HUES6 (cell line): ENCODE results near the gene FREM1.

ENCODE experiments used
- H3K27ac ChIP-seq: 2 replicates; pipeline ENCODE4 v1.7.0; 2013; ENCODE audit warnings: low read depth, mild to moderate bottlenecking, low read length, inconsistent platforms
- H3K27me3 ChIP-seq: 2 replicates; pipeline ENCODE4 v1.6.1; 2013; ENCODE audit warnings: low read length; ENCODE audit not compliant: control insufficient read depth, insufficient read depth
- H3K36me3 ChIP-seq: 2 replicates; pipeline ENCODE4 v1.6.1; 2013; ENCODE audit warnings: low read length; ENCODE audit not compliant: control insufficient read depth, insufficient read depth
- H3K4me1 ChIP-seq: 2 replicates; pipeline ENCODE4 v1.6.1; 2013; ENCODE audit warnings: low read length; ENCODE audit not compliant: control insufficient read depth, insufficient read depth
- H3K4me3 ChIP-seq: 2 replicates; pipeline ENCODE4 v1.5.1; 2013; ENCODE audit warnings: low read depth, low read length
- H3K9ac ChIP-seq: one replicate; pipeline ENCODE4 v1.6.1; 2013; ENCODE audit warnings: mild to moderate bottlenecking, low read length
- H3K9me3 ChIP-seq: 2 replicates; pipeline ENCODE4 v1.6.1; 2013; ENCODE audit warnings: low read depth, low read length; ENCODE audit not compliant: control insufficient read depth, insufficient read depth

Gene FREM1, protein sequence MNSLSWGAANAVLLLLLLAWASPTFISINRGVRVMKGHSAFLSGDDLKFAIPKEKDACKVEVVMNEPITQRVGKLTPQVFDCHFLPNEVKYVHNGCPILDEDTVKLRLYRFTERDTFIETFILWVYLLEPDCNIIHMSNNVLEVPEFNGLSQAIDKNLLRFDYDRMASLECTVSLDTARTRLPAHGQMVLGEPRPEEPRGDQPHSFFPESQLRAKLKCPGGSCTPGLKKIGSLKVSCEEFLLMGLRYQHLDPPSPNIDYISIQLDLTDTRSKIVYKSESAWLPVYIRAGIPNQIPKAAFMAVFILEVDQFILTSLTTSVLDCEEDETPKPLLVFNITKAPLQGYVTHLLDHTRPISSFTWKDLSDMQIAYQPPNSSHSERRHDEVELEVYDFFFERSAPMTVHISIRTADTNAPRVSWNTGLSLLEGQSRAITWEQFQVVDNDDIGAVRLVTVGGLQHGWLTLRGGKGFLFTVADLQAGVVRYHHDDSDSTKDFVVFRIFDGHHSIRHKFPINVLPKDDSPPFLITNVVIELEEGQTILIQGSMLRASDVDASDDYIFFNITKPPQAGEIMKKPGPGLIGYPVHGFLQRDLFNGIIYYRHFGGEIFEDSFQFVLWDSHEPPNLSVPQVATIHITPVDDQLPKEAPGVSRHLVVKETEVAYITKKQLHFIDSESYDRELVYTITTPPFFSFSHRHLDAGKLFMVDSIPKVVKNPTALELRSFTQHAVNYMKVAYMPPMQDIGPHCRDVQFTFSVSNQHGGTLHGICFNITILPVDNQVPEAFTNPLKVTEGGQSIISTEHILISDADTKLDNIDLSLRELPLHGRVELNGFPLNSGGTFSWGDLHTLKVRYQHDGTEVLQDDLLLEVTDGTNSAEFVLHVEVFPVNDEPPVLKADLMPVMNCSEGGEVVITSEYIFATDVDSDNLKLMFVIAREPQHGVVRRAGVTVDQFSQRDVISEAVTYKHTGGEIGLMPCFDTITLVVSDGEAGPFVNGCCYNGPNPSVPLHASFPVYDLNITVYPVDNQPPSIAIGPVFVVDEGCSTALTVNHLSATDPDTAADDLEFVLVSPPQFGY (N-terminal part only)

DNA sequence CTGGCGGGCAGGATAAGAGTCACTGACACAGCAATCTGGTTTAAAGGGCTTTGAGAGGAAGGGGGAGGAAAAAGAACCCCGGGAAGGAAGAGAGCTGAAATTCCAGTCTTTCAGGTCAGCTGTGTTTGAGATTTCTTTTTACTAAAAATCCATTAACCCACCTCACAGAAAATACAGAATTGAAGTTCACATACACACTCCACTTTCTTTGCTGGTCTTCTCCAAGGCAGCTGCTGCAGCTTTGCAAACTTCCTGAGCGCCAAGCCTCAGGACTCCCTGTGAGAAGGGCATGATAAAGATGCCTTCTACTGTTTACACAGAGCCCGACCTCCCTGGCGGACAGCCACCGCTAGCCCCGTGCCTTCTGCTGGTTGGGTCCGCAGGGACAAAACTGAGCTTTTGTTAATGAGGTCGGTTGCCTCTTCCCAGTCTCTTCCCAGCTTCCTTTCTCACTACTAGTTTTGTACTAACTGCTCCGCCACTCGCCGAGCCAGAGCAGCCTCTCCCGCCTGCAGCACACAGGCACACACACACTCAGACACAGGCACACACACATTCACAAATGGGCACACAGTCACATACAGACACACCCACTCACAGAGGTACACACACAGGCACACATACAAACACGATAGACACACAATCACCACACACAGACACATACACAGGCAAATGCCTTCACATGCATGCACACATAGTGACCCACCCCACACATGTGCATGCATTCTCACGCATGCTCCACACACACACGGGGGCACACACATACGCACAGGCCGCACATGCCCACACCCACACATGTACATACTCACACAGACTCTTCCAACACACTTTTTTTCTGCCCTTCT, at the start of gene FREM1:
Gene FREM1, minus strand, starts transcription at position 468 of the 845 bp plus-strand sequence. CDS start 41,451 bp downstream, outside the sequence.
- Histone ChIP-seq H3K4me1 (peaks cover 51% of the 10 kb centered on the region), H3K27me3 (no peaks in the 10 kb centered on the region), H3K27ac (0 out of 2 replicates have a peak within 1 kb of the TSS, but pooled peaks have one; percentile 23), H3K9me3 (no peaks in the 10 kb centered on the region), H3K9ac (peak within 1 kb of the TSS; percentile 6), H3K36me3 (no peaks in the 10 kb centered on the region), H3K4me3 (peak within 1 kb of the TSS; percentile 44)

DNA sequence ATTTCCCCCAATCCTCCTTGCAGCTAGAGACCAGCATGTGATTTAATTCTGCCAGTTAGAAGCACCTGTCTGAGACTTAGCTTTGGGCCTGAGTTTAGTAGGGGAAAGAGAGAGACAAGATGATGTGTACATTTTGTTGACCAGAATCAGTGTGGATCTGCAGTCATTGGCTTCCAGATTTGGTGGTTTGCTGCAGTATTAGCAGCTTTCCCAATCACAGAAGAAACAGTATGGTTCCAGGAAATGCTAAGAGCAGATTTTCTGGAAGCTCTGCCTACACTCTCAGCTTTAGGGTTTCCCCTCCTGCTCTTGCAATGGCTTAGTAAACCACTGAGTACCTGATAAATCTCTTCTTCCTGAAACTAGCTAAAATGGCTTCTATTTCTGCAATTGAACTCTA, 48.8 kb upstream of the FREM1 start:
- H3K36me3 ChIP-seq: no peaks in the 10 kb centered on the region
- H3K27ac ChIP-seq: no peak overlapping the region
- no peaks in the 10 kb centered on the region for H3K27me3 ChIP-seq
- no peak overlapping the region for H3K9ac ChIP-seq
- H3K9me3 ChIP-seq: no peaks in the 10 kb centered on the region
- no peaks in the 10 kb centered on the region for H3K4me1 ChIP-seq
- no peak overlapping the region for H3K4me3 ChIP-seq

DNA sequence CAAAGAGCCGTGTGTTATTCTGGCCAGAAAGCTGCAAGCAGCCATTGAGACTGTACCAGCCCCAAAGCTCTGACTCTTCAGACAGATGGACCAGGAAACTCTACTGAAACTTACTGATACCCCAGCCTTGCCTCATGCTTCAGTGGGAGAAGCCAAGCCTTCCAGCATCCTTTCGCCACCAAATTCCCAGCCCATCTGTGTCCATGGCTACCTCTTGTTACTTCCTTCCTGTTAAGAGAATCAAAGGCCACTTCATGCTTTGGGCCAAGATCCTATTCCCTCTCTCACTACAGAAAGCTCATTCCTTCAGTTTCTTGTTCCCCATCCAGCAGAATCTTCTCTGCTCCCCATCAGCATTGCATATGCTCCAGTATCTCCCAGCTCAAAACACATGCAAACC, 46.9 kb upstream of the FREM1 start:
- Histone ChIP-seq H3K27me3 (no peaks in the 10 kb centered on the region), H3K4me3 (no peak overlapping the region), H3K9me3 (no peaks in the 10 kb centered on the region), H3K27ac (no peak overlapping the region), H3K9ac (no peak overlapping the region), H3K36me3 (no peaks in the 10 kb centered on the region), H3K4me1 (no peaks in the 10 kb centered on the region)

DNA sequence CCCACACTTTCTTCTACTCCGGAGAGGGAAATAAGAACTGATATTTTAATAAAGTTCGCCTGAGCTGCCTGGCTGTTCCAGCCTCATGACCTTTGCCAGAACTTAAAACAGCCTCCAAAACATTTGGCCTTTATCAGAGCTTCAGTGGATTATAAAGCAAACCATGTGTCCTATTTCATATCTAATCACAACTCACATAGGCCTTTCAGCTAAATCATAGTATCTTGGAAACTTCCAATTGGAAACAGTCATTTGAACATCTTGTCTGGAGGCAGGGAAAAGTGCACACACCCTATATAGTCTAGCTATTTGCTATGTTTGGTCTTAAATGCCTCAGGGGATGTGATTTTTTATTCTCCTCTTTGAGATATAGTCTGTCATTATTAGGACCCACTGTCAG, 46.0 kb upstream of the FREM1 start:
- no peak overlapping the region for H3K27ac ChIP-seq
- H3K36me3 ChIP-seq: no peaks in the 10 kb centered on the region
- no peak overlapping the region for H3K9ac ChIP-seq
- no peak overlapping the region for H3K4me3 ChIP-seq
- no peaks in the 10 kb centered on the region for H3K27me3 ChIP-seq
- no peaks in the 10 kb centered on the region for H3K4me1 ChIP-seq
- no peaks in the 10 kb centered on the region for H3K9me3 ChIP-seq

DNA sequence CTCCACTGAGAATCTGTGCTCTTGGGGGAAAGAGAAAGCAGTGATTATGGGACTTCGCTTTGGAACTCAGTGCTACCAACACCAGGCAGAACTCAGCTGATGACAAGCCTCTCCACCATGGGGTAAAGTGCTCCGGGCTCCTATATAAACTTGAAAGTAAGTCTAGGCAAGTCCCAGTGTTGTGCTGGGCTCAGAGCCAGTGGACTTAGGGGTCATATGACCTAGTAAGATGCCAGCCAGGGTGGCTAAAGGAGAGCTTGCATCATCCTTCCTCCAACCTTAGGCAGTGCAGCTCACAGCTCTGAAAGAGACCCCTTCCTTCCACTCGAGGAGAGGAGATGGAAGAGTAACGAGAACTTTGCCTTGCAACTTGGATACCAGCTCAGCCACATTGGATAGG, 35.1 kb upstream of the FREM1 start:
- no peaks in the 10 kb centered on the region for H3K9me3 ChIP-seq
- H3K9ac ChIP-seq: no peak overlapping the region
- H3K36me3 ChIP-seq: no peaks in the 10 kb centered on the region
- H3K4me1 ChIP-seq: no peaks in the 10 kb centered on the region
- H3K27ac ChIP-seq: no peak overlapping the region
- H3K4me3 ChIP-seq: no peak overlapping the region
- H3K27me3 ChIP-seq: no peaks in the 10 kb centered on the region

DNA sequence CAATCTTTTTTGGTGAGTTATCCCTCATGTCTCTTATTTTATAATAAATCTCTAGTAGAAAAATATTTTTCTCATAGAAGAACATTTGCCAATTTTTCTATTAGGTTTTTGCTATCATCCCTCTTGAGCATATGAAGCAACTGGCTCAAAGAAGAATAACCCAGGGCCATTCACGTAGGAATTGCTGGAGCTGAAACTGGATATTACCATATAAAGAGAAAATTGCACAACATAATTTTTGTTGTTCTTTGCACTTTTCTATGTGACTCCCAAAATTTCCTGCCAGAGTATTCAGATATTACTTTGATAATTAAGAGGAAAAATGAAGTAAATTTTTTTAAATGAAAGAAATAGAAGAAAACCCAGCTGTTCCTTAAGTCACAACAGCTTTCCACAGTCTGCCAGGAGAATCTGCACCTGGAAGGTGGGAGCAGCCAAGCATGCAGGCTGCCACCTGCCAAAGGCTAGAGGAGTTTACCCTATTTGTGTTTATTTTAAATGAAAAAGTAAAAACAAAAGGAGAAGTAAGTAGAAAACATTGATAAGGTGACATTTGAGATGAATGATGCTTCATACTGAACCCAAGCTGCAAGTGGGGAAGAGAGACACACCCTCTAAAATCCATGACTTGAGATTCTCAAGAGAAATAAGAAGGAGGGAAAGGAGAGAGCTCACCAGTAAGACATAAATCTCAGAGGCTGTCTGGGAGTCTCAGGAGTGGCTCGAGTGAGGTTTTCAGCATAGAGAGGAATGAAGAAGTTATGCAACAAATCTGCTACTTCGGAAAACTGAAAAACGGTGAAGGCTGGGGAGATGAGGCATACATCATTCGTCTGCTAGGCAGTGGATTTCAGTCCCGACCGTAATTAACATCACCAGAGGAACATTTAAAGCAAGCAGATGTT, 31.5 kb upstream of the FREM1 start:
- no peaks in the 10 kb centered on the region for H3K27me3 ChIP-seq
- no peak overlapping the region for H3K9ac ChIP-seq
- H3K27ac ChIP-seq: no peak overlapping the region
- H3K36me3 ChIP-seq: no peaks in the 10 kb centered on the region
- H3K9me3 ChIP-seq: no peaks in the 10 kb centered on the region
- no peaks in the 10 kb centered on the region for H3K4me1 ChIP-seq
- H3K4me3 ChIP-seq: no peak overlapping the region

DNA sequence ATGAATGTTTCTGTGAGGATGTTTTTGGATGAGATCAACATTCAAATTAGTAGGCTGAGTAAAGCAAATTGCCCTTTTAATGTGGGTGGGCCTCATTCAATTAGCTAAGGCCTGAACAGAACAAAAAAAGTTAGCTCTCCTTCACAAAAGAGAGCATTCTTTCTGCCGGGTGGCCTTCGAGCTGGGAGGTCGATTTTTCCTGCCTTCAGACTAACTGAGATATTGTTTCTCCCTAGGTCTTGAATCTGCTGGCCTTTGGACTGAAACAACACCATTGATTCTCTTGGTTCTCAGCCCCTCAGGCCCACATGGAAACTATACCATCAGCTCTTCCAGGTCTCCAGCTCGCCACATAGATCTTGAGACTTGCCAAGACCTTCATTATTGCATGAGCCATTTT, 29.1 kb upstream of the FREM1 start:
- Histone ChIP-seq H3K9me3 (no peaks in the 10 kb centered on the region), H3K4me1 (peaks cover 6% of the 10 kb centered on the region; the same call in 1 of the 2 replicates), H3K9ac (no peak overlapping the region), H3K36me3 (no peaks in the 10 kb centered on the region), H3K27ac (no peak overlapping the region), H3K4me3 (no peak overlapping the region), H3K27me3 (no peaks in the 10 kb centered on the region)

DNA sequence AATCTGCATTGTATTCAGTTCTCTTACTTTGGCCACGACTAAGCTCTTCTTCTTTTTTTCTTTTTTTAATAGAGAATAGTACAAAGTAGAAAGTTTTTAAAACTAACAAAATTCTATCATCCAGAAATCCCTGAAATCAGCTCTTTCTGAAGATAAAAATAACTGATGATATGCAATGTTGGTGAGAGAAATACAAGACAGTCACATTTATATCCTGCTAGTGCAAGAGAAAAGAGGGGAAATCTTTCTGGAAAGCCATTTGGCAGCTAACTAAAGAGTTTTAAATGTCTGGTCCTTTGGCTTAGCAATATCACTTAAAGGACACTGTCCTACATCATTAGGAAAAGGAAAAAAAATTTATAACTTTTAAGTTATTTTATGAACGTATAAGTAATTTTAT, 27.0 kb upstream of the FREM1 start:
- Histone ChIP-seq H3K4me3 (no peak overlapping the region), H3K4me1 (peaks cover 6% of the 10 kb centered on the region; the same call in 1 of the 2 replicates), H3K27ac (no peak overlapping the region), H3K9ac (no peak overlapping the region), H3K9me3 (no peaks in the 10 kb centered on the region), H3K36me3 (no peaks in the 10 kb centered on the region), H3K27me3 (no peaks in the 10 kb centered on the region)

DNA sequence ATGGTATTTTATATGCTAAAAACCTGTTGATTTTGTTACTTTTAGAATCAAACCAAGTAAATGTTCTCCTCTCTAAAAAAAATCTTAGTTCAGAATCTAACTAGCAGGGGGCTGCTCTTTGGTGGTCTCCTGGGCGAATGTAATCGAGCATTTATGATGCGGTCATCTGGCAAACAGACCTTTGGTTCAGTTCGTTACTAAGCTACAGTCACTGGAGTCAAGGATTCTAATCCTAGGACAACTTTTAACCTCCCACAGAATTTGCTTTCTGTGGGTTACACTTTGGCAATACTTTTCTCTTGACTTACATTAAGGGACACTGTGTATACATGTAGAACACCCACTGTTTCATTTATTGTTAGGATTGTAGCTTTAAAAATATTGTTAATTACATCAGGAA, 26.3 kb upstream of the FREM1 start:
- Histone ChIP-seq H3K4me1 (peaks cover 6% of the 10 kb centered on the region; the same call in 1 of the 2 replicates), H3K9ac (no peak overlapping the region), H3K9me3 (no peaks in the 10 kb centered on the region), H3K4me3 (no peak overlapping the region), H3K36me3 (no peaks in the 10 kb centered on the region), H3K27me3 (no peaks in the 10 kb centered on the region), H3K27ac (peak overlapping the region; percentile 34; the same call in 1 of the 2 replicates)
